Endothelial cell of umbilical vein (primary cell): ENCODE results near the gene TSBP1.

Source experiments
- EZH2 ChIP-seq: IDR thresholded peaks from 2 replicates; pipeline ENCODE4 v1.6.1; 2012; ENCODE audit warnings: borderline replicate concordance, low read depth, mild to moderate bottlenecking, moderate library complexity, low read length, inconsistent platforms; ENCODE audit not compliant: severe bottlenecking
- TF ChIP-seq, protein P1 (sequence below), 2 donors: IDR thresholded peaks; 1 replicate in 1 of 2; 2 replicates in 1 of 2; pipeline ENCODE4 v1.5.1; 2011; ENCODE audit warnings: low read length in 2 of 2, mild to moderate bottlenecking in 2 of 2, moderate library complexity in 2 of 2, control low read depth in 1 of 2, inconsistent platforms in 1 of 2, low read depth in 1 of 2; ENCODE audit not compliant: insufficient read depth in 1 of 2; ENCODE audit errors: extremely low read depth in 1 of 2
- TF ChIP-seq, protein P2 (sequence below): IDR thresholded peaks from 2 replicates; pipeline ENCODE4 v1.6.1; 2011; ENCODE audit not compliant: insufficient read depth, insufficient read length

DNA sequence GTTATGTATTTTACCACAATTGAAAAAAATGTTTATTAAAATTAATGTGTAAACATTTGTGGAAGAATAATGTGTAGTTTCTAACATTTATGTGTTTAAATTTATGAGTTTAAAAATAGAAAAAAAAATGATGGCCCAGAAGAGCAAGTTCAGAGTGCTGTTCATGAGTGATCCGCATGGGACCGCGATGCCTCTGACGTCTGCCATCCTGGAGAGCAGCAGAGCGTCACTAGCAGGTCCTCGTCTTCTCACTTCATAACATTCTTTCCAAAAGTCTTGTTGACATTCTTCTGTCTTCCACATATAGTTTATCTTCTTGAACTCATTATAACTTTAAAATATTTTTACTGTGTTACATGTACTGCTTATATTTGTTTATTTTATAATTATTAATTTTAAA is 19.8 kb upstream of the TSBP1 start:
- TF ChIP-seq, protein P1, sequence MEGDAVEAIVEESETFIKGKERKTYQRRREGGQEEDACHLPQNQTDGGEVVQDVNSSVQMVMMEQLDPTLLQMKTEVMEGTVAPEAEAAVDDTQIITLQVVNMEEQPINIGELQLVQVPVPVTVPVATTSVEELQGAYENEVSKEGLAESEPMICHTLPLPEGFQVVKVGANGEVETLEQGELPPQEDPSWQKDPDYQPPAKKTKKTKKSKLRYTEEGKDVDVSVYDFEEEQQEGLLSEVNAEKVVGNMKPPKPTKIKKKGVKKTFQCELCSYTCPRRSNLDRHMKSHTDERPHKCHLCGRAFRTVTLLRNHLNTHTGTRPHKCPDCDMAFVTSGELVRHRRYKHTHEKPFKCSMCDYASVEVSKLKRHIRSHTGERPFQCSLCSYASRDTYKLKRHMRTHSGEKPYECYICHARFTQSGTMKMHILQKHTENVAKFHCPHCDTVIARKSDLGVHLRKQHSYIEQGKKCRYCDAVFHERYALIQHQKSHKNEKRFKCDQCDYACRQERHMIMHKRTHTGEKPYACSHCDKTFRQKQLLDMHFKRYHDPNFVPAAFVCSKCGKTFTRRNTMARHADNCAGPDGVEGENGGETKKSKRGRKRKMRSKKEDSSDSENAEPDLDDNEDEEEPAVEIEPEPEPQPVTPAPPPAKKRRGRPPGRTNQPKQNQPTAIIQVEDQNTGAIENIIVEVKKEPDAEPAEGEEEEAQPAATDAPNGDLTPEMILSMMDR (IDR thresholded peaks at IDR 0.05; ENCODE audit: extremely low read depth in 1 of 2, insufficient read depth in 1 of 2, low read depth in 1 of 2, low read length in 2 of 2): no peak
- TF ChIP-seq, protein P2, sequence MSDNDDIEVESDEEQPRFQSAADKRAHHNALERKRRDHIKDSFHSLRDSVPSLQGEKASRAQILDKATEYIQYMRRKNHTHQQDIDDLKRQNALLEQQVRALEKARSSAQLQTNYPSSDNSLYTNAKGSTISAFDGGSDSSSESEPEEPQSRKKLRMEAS: no peak
- TF ChIP-seq EZH2: no peak
